NCI-H2029 treated with DMSO at 0.1 percent for 48 hours (cell line): ENCODE data around the gene GABPB1.

Experiments used
- DNase-seq: peaks from one replicate; lab custom pipeline; 2025; lab: John Stamatoyannopoulos, UW

GABPB1 gene

GRCh38 chr15:50277370-50277769 is 77.6 kb downstream of the GABPB1 start:
- DNase-seq = no peak

- DNase-seq = no peak
Observed at GRCh38 chr15:50275908-50276307, 79.1 kb downstream of the GABPB1 start.

GRCh38 chr15:50275091-50275490 is 79.9 kb downstream of the GABPB1 start:
- no peak for DNase-seq

- DNase-seq = no peak
Observed at GRCh38 chr15:50267577-50267976, 87.4 kb downstream of the GABPB1 start.

GRCh38 chr15:50265620-50266019 is 89.4 kb downstream of the GABPB1 start, which contains the start of gene HDC:
Gene HDC (minus strand): TSS chr15:50265726. CDS start chr15:50265623, 103 bp downstream.
- DNase-seq = no peak

GRCh38 chr15:50262533-50262932 is 92.5 kb downstream of the GABPB1 start:
- DNase-seq = no peak

- no peak for DNase-seq
Observed at GRCh38 chr15:50261981-50262380, 93.0 kb downstream of the GABPB1 start.

GRCh38 chr15:50260969-50261496 is 94.0 kb downstream of the GABPB1 start:
- peak; percentile 5 for DNase-seq

GRCh38 chr15:50259276-50259675 is 95.7 kb downstream of the GABPB1 start:
- DNase-seq = no peak

GRCh38 chr15:50257924-50258323 is 97.1 kb downstream of the GABPB1 start:
- no peak for DNase-seq

- no peak for DNase-seq
Observed at GRCh38 chr15:50257332-50257731, 97.7 kb downstream of the GABPB1 start.

GRCh38 chr15:50256188-50257041 is 98.6 kb downstream of the GABPB1 start:
- no peak for DNase-seq

GRCh38 chr15:50252556-50252955 is 102.4 kb downstream of the GABPB1 start:
- DNase-seq = no peak

- no peak for DNase-seq
Observed at GRCh38 chr15:50251638-50252182, 103.3 kb downstream of the GABPB1 start.

- DNase-seq = no peak
Observed at GRCh38 chr15:50250760-50251394, 104.1 kb downstream of the GABPB1 start.

GRCh38 chr15:50249704-50250103 is 105.3 kb downstream of the GABPB1 start:
- DNase-seq = no peak

- no peak for DNase-seq
Observed at GRCh38 chr15:50248994-50249582, 105.9 kb downstream of the GABPB1 start.

- DNase-seq = no peak
Observed at GRCh38 chr15:50247819-50248655, 107.0 kb downstream of the GABPB1 start.

GRCh38 chr15:50246631-50247030 is 108.4 kb downstream of the GABPB1 start:
- DNase-seq = no peak

- no peak for DNase-seq
Observed at GRCh38 chr15:50244959-50245624, 109.9 kb downstream of the GABPB1 start.

- no peak for DNase-seq
Observed at GRCh38 chr15:50244153-50244552, 110.8 kb downstream of the GABPB1 start.
